ENCODE results near the gene PRB4.

PRB4 gene

DNA sequence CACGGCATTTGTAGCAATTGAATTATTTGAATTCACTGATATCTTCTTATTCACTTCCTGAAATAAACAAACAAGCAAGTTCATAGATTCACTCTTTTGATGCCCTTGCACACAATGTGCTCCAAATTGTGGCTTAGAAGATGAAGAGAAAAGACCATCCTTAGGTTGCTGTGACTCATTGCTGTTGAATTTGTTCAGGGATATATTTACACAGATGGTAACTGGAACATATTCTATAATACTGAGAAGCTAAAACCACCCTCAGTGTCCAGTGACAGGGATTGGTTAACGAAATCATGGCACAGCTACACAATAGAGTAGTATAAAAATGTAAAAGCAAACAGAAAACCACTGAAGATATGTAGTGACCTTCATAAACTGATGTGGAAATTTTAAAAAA lies 3.1 kb downstream of the PRB4 start:
- no peak for DNase-seq (ENCODE audit: extremely low read depth, low read depth)
- TF ChIP-seq, protein P1, sequence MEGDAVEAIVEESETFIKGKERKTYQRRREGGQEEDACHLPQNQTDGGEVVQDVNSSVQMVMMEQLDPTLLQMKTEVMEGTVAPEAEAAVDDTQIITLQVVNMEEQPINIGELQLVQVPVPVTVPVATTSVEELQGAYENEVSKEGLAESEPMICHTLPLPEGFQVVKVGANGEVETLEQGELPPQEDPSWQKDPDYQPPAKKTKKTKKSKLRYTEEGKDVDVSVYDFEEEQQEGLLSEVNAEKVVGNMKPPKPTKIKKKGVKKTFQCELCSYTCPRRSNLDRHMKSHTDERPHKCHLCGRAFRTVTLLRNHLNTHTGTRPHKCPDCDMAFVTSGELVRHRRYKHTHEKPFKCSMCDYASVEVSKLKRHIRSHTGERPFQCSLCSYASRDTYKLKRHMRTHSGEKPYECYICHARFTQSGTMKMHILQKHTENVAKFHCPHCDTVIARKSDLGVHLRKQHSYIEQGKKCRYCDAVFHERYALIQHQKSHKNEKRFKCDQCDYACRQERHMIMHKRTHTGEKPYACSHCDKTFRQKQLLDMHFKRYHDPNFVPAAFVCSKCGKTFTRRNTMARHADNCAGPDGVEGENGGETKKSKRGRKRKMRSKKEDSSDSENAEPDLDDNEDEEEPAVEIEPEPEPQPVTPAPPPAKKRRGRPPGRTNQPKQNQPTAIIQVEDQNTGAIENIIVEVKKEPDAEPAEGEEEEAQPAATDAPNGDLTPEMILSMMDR (IDR thresholded peaks at IDR 0.05; ENCODE audit: low read depth, low read length, missing control alignments): no peak
- H3K4me3 ChIP-seq (replicated peaks; ENCODE audit: low read depth, low read length): no peak overlapping the region

DNA sequence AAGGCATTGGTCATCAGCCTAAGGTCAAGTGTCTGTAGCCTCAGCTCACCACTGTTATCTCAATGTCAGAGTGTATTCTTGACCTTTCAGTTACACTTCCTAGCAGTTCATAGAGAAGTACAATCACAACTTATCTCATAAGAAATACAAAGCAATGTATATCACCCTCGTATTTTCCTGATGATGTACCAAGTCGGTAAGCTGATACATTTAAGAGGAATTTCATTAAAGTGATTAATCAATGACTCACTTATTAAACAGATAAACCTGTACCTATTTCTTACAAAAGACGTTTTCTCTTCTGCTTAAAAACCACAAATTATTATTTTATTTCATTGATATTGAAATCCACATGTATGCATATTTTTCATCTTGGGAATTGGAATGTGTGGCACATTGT lies 36.8 kb downstream of the PRB4 start:
- TF ChIP-seq, protein P1 (IDR thresholded peaks at IDR 0.05; ENCODE audit: low read depth, low read length, missing control alignments): no peak
- no peak overlapping the region for H3K4me3 ChIP-seq (replicated peaks; ENCODE audit: low read depth, low read length)
- DNase-seq (ENCODE audit: extremely low read depth, low read depth): no peak

DNA sequence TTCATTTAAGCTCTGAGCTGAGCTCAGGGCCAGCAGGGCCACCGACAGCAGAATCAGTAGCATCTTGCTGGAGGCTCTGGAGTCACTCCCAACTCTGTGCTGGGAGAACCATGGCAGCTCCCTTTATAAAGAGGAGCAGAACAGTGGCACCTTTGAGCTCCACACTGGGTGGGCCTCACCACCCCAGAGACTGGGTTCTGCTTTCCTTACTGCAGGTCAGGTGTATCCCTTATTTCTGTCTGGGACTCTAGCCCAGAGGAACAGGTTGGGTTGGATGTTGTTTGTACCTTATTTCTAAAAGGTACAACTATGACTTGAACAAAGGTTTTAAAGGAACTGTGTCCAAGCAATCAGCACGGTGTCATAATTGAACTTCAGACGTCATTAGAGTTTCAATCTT lies 40.6 kb downstream of the PRB4 start, which contains the start of gene PRB3:
Gene PRB3, minus strand, starts transcription at position 101 of the 400 bp plus-strand sequence. Its CDS starts 38 bp downstream, at position 63.
- TF ChIP-seq, protein P1 (IDR thresholded peaks at IDR 0.05; ENCODE audit: low read depth, low read length, missing control alignments): no peak
- H3K4me3 ChIP-seq (replicated peaks; ENCODE audit: low read depth, low read length): no peak within 1 kb of the TSS
- no peak for DNase-seq (ENCODE audit: extremely low read depth, low read depth)

DNA sequence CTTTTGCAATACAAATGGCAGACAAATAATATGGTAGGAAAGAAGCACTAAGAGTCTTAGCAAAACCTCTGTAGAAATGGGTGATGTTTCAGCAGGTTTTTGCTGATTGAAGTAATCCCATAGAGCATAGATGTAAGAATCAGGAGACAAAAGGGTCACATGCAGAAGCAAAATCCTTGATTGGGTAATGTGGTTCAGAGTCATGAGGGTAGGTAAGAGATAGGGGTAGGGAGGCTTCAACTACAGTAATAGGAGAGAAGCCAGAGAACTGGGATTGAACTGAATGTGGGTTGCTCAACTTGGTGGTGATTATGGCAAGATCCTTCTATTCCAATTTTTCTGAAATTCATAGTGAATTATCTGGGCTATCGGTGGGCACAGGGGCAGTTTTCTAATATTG lies 45.7 kb downstream of the PRB4 start:
- no peak overlapping the region for H3K4me3 ChIP-seq (replicated peaks; ENCODE audit: low read depth, low read length)
- no peak for DNase-seq (ENCODE audit: extremely low read depth, low read depth)
- TF ChIP-seq, protein P1 (IDR thresholded peaks at IDR 0.05; ENCODE audit: low read depth, low read length, missing control alignments): no peak
